ENCODE data around the gene SLC7A14.

GRCh38 chr3:170608475-170608874 lies 22.6 kb upstream of the SLC7A14 start:
- TF ChIP-seq CTCF (IDR thresholded peaks at IDR 0.05), result no peak
- no peak for TF ChIP-seq EZH2 (IDR thresholded peaks at IDR 0.05)
- TF ChIP-seq EZH2phosphoT487 (IDR thresholded peaks at IDR 0.05), result no peak

All from neural progenitor cell (in vitro differentiated cells).